ENCODE results near the gene PTGIR. TPM values are rescaled to one million over a fixed set of nuclear protein-coding genes. Genes with fewer than 3 reads are reported as not detected.

PTGIR gene
- total RNA-seq, 2 experiments from 2014 or later: 45.4 to 48.8 TPM

- CTCF ChIA-PET: interaction anchor here (0.8 to 4.4 kb wide), 6 partner anchors 14 to 131 kb away, joined by 3 to 41 read pairs (median 3); no protein-coding TSS in a partner anchor
- Mint-ChIP-seq H3K4me3 (peak overlapping the region; percentile 74), H3K27me3 (peaks cover 27% of the 10 kb centered on the region), H3K4me1 (ENCODE audit: low read depth) (peaks cover 25% of the 10 kb centered on the region), H3K27ac (no peak overlapping the region), H3K9me3 (no peaks in the 10 kb centered on the region), H3K36me3 (ENCODE audit: low read depth) (no peaks in the 10 kb centered on the region)
- intact Hi-C loops (cut with micrococcal nuclease): loop anchor here (5.0 kb wide), 1 partner anchor 132 kb away; no protein-coding TSS in a partner anchor
- POLR2A ChIA-PET: interaction anchor here (1.0 to 1.6 kb wide), 5 partner anchors 11 to 136 kb away, joined by 3 to 11 read pairs (median 4); no protein-coding TSS in a partner anchor
- no peak for ATAC-seq
- DNase-seq: peak; percentile 27
- TF ChIP-seq CTCF (IDR thresholded peaks at IDR 0.05): no peak
Measured at GRCh38 chr19:46659151-46660007, 34.5 kb upstream of the PTGIR start.

GRCh38 chr19:46656541-46656940 lies 31.7 kb upstream of the PTGIR start:
- no peaks in the 10 kb centered on the region for H3K9me3 Mint-ChIP-seq
- H3K27ac Mint-ChIP-seq: no peak overlapping the region
- POLR2A ChIA-PET: interaction anchor here (0.6 to 1.8 kb wide), 8 partner anchors 19 to 57 kb away, joined by 3 to 7 read pairs (median 4); no protein-coding TSS in a partner anchor
- H3K27me3 Mint-ChIP-seq: peaks cover 36% of the 10 kb centered on the region
- intact Hi-C loops (cut with micrococcal nuclease): no loop called here
- no peak for TF ChIP-seq CTCF (IDR thresholded peaks at IDR 0.05)
- DNase-seq (no peak), ATAC-seq (no peak)
- CTCF ChIA-PET: interaction anchor here (1.1 to 2.2 kb wide), 5 partner anchors 8 to 119 kb away, joined by 3 to 8 read pairs (median 5); no protein-coding TSS in a partner anchor
- H3K4me3 Mint-ChIP-seq: no peak overlapping the region
- no peaks in the 10 kb centered on the region for H3K36me3 Mint-ChIP-seq (ENCODE audit: low read depth)
- peaks cover 15% of the 10 kb centered on the region for H3K4me1 Mint-ChIP-seq (ENCODE audit: low read depth)

- ChIA-PET CTCF (no interaction called here), POLR2A (interaction anchor here (0.6 to 0.8 kb wide), 2 partner anchors 54 to 580 kb away, joined by 3 to 4 read pairs; no protein-coding TSS in a partner anchor)
- no peaks in the 10 kb centered on the region for H3K36me3 Mint-ChIP-seq (ENCODE audit: low read depth)
- no peak for DNase-seq
- no peak overlapping the region for H3K27ac Mint-ChIP-seq
- no peak for ATAC-seq
- H3K27me3 Mint-ChIP-seq: peaks cover 44% of the 10 kb centered on the region
- intact Hi-C loops (cut with micrococcal nuclease): no loop called here
- H3K9me3 Mint-ChIP-seq: no peaks in the 10 kb centered on the region
- no peak overlapping the region for H3K4me3 Mint-ChIP-seq
- H3K4me1 Mint-ChIP-seq (ENCODE audit: low read depth): peaks cover 6% of the 10 kb centered on the region
- no peak for TF ChIP-seq CTCF (IDR thresholded peaks at IDR 0.05)
Measured at GRCh38 chr19:46654621-46655152, 29.8 kb upstream of the PTGIR start.

GRCh38 chr19:46650445-46650844 lies 25.6 kb upstream of the PTGIR start:
- no peak for TF ChIP-seq CTCF (IDR thresholded peaks at IDR 0.05)
- Mint-ChIP-seq H3K4me3 (no peak overlapping the region), H3K27ac (no peak overlapping the region), H3K9me3 (peaks cover 3% of the 10 kb centered on the region), H3K36me3 (ENCODE audit: low read depth) (peaks cover 8% of the 10 kb centered on the region), H3K4me1 (ENCODE audit: low read depth) (peaks cover 4% of the 10 kb centered on the region), H3K27me3 (peaks cover 46% of the 10 kb centered on the region)
- DNase-seq: no peak
- intact Hi-C loops (cut with micrococcal nuclease): no loop called here
- no peak for ATAC-seq
- ChIA-PET POLR2A (no interaction called here), CTCF (no interaction called here)

Measured in activated CD8-positive, alpha-beta T cell treated with anti-CD3 and anti-CD28 coated beads for 36 hours (primary cell).